ENCODE results near the gene CCDC88C.

CCDC88C gene

GRCh38 chr14:91310606-91311283, 106.9 kb downstream of the CCDC88C start:
- DNase-seq (ENCODE audit: low read depth in 1 of 2, low spot score in 1 of 2) = no peak

- DNase-seq (ENCODE audit: low read depth in 1 of 2, low spot score in 1 of 2) = no peak
These were observed 107.8 kb downstream of the CCDC88C start for GRCh38 chr14:91309756-91310280.

GRCh38 chr14:91308337-91308736, 109.3 kb downstream of the CCDC88C start:
- no peak for DNase-seq (ENCODE audit: low read depth in 1 of 2, low spot score in 1 of 2)

- no peak for DNase-seq (ENCODE audit: low read depth in 1 of 2, low spot score in 1 of 2)
These were observed 110.0 kb downstream of the CCDC88C start for GRCh38 chr14:91307652-91308051.

DNA sequence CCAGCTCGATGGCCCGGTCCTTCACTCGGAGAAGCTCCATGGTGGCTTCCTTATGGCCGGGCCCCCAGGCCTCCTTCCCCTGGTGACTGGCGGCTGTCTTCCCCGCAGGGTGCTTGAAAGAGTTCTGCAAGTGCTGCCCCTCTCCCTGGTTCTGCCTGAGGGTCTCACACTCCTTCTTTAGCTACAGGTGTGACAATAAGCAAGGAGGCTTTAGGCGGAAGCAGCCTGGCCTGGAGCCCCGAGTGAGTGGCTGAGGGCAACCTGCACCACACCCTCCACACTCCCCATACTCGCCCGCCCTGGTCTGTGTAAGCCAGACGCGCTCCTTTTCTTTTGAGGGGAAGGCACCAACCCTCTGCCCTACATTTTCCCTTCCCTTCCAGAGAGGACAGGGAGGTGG, 110.6 kb downstream of the CCDC88C start:
- no peak for DNase-seq (ENCODE audit: low read depth in 1 of 2, low spot score in 1 of 2)

DNA sequence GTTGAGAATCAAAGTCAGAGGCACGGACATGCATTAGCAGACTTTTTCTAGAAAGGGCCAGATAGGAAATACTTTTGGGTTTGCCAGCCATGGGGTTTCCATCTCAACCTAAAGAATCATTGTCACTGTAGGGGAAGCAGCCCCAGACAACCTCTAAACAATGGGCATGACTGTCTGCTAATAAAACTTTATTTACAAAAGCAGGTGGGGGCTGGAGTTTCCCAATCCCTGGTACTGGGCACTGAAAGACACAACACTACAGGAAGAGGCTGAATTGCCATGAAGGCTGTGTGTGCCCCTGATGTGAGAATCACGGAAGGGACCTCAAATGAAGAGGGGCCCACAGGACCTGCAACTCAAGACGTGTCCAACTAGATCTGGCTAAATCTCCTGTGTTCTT, 111.1 kb downstream of the CCDC88C start:
- DNase-seq (ENCODE audit: low read depth in 1 of 2, low spot score in 1 of 2) = no peak

DNA sequence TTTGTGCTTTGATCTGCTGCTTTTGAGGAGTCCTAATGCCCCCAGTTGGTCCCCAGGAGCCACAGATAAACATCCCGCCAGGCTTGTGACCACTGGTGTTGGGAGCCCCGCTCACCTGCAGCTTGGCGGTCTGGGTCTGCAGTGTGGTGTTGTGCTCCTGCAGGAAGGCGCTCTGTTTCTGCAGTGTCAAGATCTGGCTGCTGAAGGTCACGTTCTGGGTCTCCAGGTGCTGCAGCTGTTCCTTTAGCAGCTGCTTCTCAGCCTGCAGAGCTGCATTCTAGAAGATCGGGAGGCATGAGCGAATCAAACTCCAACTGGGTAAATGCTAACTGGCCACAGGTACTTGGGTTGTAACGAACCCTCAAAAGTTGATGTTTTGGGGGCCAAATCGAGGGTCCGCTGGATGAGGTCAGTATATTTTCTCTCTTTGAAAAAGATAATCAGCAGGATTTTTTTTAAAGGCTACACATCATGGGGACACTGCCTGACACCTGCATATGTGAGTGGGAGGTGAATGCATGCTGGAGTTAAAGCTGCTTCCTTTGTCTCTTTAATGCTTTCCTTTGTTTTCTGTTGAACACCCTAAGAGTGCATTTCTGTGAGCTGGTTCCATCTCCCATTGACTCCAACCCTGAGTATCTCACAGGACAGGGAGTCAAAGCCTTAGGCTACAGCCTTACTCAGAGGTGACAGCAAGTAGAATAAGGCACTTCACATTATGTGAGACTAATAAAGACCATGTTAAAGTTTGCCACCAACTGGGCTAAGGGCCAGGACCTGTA, 111.8 kb downstream of the CCDC88C start:
- no peak for DNase-seq (ENCODE audit: low read depth in 1 of 2, low spot score in 1 of 2)

DNA sequence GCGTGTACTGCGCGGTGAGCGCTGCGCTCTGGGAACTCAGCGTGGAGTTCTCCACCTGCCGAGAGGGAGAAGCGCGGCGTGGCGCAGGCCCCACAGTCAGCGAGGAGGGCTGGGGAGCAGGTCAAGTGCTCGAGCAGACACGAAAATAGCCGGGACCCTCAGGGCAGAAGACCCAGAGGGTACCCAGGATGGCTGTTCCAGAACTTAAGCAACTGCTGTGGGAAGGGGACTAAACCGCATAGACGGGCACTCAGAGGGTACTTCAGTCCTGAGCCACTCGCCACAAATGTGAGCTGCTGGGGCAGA, 113.7 kb downstream of the CCDC88C start:
- no peak for DNase-seq (ENCODE audit: low read depth in 1 of 2, low spot score in 1 of 2)

GRCh38 chr14:91303091-91303923, 114.3 kb downstream of the CCDC88C start:
- DNase-seq (ENCODE audit: low read depth in 1 of 2, low spot score in 1 of 2) = no peak

DNA sequence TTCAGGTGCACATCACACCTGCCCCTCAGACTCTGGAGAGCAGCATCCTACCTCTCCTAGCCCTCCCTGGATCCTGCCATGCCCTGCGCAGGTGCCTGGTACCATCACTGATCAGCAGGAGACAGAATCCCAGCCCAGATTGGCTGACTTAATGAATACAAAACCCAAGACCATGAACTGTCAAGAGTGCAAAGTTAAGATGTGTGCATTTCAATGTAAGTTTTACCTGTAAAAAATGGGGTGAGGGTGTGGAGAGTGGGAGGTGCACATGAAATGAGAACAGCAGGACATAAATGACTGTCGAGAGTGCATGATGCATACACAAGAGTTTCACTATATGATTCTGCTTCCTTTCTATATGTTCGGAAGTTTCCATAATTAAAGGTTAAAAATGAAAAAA, 115.2 kb downstream of the CCDC88C start:
- DNase-seq (ENCODE audit: low read depth in 1 of 2, low spot score in 1 of 2) = no peak

- no peak for DNase-seq (ENCODE audit: low read depth in 1 of 2, low spot score in 1 of 2)
These were observed 116.7 kb downstream of the CCDC88C start for GRCh38 chr14:91300957-91301356.

GRCh38 chr14:91300283-91300895, 117.2 kb downstream of the CCDC88C start:
- DNase-seq (ENCODE audit: low read depth in 1 of 2, low spot score in 1 of 2) = no peak

DNA sequence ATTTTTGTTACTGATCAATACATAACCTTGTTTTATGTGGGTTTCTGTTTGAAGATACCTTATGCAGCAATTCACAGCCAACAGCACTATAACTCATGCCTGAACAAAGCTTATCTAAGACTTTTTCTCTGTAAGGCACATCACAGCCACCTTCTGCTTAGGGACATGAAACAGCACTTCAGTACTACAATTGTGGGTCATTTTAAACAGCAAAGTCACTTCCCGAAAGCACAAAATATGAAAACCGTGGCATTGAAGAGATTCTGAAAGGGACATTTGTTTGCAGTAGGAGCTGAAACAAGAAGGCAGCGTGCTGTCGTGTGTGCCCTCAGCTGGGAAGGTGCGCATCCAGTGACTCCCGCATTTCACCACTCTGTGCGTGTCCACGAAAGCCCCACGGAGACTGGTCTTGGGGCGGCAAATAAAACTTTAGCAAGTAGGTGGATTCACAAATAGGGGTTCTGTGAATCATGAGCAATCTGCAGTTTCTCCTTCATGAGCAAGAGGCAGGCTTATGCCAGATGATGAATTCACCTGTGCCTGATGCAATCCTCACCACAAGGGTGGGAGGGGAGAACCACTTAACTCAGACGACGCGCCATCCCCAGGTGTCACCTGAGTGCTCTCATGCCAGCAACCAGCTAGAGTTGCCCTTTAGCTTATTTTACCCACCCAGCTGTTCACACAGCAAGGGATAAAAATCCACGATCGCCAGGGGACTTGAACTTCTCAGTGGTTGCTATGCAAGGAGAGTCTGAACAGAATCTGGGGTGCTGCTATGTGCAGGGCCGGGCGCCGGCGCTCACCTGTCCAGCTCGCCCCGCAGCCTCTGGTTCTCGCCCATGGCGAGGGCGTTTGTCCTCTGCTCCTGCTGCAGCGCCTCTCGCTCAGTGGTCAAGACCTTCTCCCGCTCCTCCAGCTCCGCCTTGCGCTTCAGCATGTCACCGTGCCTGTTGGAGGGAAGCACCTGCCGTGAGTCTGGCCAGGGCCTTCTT, 118.2 kb downstream of the CCDC88C start:
- DNase-seq (ENCODE audit: low read depth in 1 of 2, low spot score in 1 of 2) = no peak

GRCh38 chr14:91298576-91298975, 119.0 kb downstream of the CCDC88C start:
- DNase-seq (ENCODE audit: low read depth in 1 of 2, low spot score in 1 of 2) = no peak

GRCh38 chr14:91297081-91297711, 120.4 kb downstream of the CCDC88C start:
- DNase-seq (ENCODE audit: low read depth in 1 of 2, low spot score in 1 of 2) = no peak

DNA sequence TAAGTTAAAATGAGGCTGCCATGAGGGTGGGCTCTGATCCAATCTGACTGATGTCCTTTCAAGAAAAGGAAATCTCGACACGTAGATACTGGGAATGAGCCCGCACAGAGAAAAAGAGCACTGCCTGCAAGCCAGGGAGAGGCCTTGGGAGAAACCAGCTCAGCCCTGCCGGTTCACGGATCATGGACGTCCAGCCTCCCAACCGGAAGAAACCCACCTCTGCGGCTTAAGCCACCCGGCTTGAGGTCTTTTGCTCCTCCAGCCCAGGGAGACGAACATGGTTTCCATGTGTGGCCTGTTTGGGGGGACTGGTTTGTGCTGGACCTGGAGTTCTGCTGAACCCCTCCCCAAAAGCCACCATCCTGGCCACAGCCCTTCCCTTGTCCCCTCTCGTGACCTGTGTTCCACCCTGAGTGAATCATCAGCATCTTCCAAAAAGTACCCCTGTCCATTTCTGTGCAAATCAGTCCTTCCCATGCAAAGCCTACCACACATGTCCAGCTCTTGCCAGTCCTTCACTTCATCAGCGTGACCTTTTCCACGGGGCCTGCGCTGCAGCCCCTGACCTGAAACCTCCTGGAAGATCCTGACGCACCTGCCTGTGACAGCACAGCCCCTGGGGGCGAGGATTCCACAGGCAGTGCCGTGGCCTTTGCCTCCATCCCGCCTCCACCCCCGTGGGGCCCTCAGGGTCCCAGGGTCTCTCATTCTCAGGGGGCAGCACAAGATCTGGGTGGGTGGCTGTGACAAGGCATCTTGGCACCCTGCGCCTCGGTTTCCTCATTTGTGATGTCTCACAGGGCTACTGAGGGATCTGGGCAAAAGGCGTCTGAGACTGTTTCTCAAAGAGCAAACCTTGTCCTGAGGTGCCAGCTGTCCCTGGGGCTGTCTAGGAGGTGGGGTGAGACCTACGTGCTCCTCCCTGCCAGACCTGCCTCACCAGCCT, 121.5 kb downstream of the CCDC88C start:
- DNase-seq (ENCODE audit: low read depth in 1 of 2, low spot score in 1 of 2) = no peak

DNA sequence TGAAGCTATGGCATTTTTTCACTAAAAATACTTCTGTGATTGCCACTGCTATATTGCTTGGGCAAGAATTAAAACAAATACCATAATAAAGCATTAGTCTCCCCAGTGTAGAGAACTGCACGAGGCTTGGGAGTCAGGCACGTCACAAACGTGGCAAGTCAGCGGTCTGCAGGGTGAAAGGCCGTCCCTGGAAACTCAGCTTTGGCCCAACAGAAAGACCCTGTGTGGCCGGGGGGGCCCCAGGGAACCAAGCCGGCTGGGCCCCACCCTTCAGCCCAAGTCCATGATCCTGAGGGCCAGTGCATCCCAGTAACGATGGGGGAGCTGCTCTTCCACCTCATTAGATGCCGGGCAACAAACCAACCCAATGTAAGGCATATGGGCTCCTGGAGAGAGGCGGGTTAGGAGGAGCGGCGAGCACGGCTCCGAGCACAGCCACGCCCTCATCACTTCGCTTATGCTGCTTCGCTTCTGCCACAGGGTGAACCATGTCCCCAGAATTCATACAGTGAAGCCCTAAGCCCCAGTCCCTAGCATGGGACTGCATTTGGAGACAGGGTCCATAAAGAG, 122.3 kb downstream of the CCDC88C start:
- DNase-seq (ENCODE audit: low read depth in 1 of 2, low spot score in 1 of 2) = no peak

- no peak for DNase-seq (ENCODE audit: low read depth in 1 of 2, low spot score in 1 of 2)
These were observed 123.5 kb downstream of the CCDC88C start for GRCh38 chr14:91294153-91294552.

Data from activated T-helper 1 cell treated with anti-CD3 and anti-CD28 coated beads, Interleukin-2, amount 50 U/mL, for 16 hours (primary cell).